NB4 (cell line): Measurements from ENCODE around the gene CTDSP2.

Experiments
- POLR2A ChIP-seq: IDR thresholded peaks from 2 replicates; pipeline ENCODE4 v1.6.1; 2011; ENCODE audit warnings: mild to moderate bottlenecking; ENCODE audit not compliant: insufficient read length; ENCODE audit errors: extremely low read depth
- TF ChIP-seq, protein P1 (sequence below): IDR thresholded peaks from one replicate; pipeline ENCODE4 v1.5.1; 2012; ENCODE audit warnings: low read depth, low read length
- TF ChIP-seq, protein P2 (sequence below): IDR thresholded peaks from 2 replicates; pipeline ENCODE4 v1.6.1; 2011; ENCODE audit warnings: low read depth, low read length

DNA sequence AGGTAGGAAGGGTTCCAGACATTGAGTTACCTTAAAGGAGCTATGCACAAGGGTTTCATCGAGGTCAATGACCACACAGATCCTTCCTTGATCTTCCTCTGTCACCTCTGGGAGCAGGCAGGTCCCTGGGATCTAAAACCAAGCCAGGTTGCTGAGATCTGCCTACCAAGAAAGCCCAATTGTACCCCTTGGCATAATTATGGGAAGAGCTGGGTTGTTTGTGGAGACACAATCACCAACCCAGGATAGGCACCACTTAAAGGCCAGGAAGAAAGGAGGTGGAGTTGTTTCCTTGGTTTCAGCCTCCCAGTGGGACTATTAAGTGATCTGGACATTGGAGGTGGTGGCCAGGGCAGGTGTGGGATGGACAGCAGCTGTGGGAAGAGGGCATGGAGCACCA, 19.6 kb downstream of the CTDSP2 start:
- TF ChIP-seq, protein P1, sequence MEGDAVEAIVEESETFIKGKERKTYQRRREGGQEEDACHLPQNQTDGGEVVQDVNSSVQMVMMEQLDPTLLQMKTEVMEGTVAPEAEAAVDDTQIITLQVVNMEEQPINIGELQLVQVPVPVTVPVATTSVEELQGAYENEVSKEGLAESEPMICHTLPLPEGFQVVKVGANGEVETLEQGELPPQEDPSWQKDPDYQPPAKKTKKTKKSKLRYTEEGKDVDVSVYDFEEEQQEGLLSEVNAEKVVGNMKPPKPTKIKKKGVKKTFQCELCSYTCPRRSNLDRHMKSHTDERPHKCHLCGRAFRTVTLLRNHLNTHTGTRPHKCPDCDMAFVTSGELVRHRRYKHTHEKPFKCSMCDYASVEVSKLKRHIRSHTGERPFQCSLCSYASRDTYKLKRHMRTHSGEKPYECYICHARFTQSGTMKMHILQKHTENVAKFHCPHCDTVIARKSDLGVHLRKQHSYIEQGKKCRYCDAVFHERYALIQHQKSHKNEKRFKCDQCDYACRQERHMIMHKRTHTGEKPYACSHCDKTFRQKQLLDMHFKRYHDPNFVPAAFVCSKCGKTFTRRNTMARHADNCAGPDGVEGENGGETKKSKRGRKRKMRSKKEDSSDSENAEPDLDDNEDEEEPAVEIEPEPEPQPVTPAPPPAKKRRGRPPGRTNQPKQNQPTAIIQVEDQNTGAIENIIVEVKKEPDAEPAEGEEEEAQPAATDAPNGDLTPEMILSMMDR, result no peak
- TF ChIP-seq POLR2A, result no peak
- TF ChIP-seq, protein P2, sequence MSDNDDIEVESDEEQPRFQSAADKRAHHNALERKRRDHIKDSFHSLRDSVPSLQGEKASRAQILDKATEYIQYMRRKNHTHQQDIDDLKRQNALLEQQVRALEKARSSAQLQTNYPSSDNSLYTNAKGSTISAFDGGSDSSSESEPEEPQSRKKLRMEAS, result no peak
